Activated CD8-positive, alpha-beta memory T cell treated with anti-CD3 and anti-CD28 coated beads, Interleukin-2, amount 50 U/mL, for 1 hour (primary cell): ENCODE data around the gene ETFB.
"Not testable (repeated sequence)": the region's sequence is repeated elsewhere in the genome, so short reads cannot be mapped to it uniquely, and the experiment has no call there.

Experiments
- DNase-seq: peaks from one replicate; pipeline ENCODE4 v3.0.0-alpha.2; 2020; ENCODE audit errors: extremely low read depth

ETFB gene

DNA sequence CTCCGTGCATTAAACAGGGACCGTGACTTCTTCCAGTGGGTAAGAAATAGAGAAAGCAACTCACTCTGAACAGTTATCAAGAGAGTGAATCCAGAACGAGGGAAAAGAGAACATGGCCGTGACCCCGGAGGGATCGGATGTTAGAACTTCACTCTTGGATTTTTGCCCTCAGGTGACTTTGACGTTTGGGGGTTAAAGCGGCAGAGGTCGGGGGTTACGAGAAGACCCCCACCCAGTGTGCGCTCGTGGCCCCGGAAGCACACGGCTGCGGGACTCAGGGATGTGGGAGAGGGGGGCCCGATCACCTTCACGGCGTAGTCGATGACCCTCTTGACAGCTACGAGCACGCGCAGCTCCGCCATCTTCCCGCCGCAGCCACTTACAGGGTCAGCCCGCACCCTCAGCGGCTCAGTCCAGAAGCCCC is at the start of gene ETFB:
Gene ETFB (minus strand): TSS at position 424 of the 424 bp plus-strand sequence. CDS start 62 bp downstream, at position 362.
- DNase-seq, result no peak

DNA sequence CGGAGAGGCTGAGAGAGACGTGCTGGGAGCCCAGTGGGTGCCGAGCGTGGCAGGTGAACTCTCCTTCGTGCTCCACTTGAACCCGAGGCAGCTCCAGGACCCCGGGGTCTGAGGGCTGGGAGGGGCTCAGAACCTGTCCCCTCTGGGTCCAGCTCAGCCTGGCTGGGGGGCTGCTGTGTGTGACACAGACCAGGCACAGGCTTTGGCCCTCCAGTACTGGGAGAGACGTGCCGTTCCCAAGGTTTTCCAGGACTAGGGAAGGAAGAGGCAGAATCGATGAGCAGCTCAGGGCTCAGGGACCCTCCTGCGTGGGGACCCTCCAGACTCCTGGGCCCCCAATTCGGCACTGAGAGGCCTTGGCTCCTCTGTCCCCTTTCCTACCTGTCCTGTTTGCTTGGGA is 49.0 kb upstream of the ETFB start:
- no peak for DNase-seq

DNA sequence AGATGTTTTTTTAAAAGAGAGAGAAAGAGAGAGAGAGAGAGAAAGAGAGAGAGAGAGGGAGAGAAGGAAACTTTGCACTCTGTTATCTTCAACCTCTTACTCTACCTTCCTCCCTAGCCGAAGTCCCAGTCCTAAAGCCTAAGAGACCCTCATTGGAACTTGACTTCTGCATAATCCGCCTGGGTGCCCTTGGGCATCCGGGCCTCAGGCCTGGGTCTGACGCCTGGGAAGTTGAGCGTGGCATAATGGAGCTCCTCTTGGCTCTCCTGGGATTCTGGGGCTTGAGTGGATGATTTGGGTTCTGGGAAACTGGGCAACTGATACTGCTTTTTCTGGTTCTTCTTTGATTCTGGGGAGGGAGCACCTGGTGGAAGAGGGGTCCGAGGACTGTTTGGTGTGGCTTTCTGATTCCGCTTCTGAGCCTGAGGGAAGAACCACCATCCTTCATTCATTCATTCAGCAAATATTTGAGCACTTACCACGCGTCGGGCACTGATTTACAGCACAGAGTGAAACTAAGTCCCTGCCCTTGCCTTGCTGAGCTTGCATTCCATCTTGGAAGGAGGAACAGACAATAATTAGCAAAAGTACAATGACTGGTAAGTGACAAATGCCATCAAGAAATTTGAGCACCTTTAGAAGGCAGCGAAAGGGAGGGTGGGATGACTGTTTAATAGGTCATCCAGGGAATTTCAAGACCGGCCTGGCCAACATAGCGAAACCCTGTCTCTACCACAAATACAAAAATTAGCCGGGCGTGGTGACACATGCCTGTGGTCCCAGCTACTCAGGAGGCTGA is 45.0 kb upstream of the ETFB start:
- DNase-seq, result no peak

DNA sequence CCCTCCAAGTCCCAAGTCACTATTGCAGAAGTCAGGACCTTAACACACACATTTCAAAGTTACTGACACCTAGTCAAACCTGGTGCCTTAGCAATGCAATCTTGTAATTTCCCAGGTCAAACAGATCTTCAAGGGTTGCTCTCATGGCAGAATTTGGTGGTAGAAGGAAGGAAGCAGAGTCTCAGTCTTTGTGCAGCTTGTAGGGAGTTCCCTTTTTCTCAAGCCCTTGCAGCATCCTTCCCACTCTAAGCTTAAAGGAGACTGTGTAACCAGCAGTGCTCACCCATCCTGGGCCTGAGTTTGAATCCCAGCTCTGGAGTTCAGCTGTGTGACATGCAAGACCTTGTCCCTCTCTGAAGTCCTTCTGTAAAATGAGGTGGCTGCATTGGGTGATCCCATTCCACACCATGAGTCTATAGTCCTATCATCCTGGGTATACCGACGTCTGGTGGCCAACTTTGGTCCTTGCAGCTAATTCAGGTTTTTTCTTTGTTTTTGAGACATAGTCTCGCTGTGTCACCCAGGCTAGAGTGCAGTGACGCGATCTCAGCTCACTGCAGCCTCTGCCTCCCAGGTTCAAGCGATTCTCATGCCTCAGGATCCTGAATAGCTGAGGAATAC is 41.4 kb upstream of the ETFB start:
- DNase-seq, result no peak

DNA sequence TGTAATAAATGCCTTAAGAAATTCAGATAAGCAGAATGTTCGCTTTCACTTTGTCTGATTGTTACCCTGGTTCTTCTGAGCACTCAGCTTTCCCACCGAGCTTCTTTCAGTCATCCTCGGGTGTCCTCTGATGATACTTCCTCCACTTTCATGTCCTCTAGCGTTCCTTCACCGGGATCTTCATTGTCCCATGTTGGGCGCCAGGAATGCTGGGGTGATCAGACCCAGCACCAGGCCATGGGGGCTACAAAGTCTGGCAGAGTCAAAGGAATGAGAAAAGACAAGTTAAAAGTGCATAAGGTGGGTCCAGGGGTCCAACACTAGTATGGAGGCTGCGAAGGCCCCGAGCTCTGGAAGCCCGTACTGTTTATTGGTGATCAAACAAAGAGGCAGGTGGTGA is 35.9 kb upstream of the ETFB start:
- DNase-seq, result no peak

DNA sequence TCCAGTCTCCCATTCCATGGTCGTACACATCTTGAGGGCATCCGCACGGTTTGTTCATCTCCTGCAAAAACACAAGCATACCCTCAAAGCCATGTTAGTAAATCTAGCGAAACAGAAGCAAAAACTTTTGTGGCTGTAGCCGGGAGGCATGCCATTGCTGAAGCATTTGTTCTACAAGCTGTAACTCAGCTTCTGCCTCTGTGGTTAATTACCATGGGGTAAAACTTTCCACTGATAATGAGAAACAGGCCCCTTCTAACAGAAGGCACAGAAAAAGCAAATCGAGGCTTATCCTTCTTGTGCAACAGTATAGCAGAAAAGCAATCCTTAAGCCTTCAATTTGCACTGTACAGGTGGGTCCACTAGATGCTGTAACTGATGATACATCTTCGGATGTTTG is 33.7 kb upstream of the ETFB start:
- not testable (repeated sequence) for DNase-seq

- no peak for DNase-seq
These were observed 33.0 kb upstream of the ETFB start for GRCh38 chr19:51399231-51399630.

GRCh38 chr19:51398096-51398704 is 32.0 kb upstream of the ETFB start:
- no peak for DNase-seq

DNA sequence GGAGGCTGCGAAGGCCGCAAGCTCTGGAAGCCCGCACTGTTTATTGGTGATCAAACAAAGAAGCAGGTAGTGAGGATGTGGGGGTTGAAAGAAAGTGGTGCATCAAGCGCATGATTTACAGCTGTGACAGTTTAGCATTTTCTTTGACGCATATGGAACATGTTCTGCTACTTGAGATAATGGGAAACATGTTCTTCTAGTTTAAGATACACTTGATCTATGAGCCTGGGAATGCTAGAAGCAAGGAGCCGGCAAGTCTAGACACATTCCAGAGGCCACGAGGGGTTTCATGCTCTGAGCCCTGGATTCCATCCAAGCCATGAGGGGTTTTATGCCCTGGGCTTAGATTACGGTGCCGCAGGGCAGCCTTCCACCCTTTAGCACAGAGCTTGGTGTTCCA is 31.3 kb upstream of the ETFB start:
- not testable (repeated sequence) for DNase-seq

GRCh38 chr19:51396175-51396574 is 30.0 kb upstream of the ETFB start:
- DNase-seq, result no peak

DNA sequence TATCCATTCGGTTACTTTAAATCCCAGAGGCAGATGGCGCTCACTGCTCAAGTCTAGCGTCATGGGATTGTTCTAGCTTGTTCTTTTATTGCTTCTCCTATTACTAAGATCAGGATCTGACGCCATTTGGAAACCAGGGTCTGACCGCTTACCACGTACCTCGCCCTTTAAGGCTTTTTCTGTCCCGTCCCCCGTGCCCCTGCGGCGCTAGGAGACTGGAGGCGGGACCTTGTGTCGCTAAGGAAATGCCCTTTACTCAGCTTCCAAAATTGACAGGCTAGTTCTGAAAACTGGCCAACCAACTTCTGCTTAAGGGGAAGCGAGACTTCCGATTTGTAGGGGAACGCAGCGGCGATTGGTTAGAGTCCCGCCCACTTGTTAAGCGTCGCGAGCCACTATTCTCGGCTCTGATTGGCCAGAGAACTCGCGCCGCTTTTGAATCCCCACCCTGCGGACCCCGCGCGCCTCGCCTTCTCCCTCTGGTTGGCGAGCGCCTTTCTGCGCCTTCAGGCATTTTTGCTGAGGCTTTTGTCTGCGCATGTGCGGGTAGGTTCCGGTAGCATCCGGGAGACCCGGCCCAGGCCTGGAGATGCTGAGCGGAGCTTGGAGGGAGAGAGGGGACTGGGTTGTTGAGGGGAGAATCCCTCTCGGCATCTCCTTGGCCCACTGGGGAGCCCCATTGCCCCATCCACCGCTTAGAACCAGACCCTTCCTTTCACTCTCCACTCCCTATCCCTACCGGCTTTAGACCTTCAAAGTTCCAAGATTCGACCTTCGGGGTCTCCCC is 28.1 kb upstream of the ETFB start:
- peak; percentile 72 for DNase-seq

GRCh38 chr19:51392701-51393100 is 26.5 kb upstream of the ETFB start:
- DNase-seq, result no peak

DNA sequence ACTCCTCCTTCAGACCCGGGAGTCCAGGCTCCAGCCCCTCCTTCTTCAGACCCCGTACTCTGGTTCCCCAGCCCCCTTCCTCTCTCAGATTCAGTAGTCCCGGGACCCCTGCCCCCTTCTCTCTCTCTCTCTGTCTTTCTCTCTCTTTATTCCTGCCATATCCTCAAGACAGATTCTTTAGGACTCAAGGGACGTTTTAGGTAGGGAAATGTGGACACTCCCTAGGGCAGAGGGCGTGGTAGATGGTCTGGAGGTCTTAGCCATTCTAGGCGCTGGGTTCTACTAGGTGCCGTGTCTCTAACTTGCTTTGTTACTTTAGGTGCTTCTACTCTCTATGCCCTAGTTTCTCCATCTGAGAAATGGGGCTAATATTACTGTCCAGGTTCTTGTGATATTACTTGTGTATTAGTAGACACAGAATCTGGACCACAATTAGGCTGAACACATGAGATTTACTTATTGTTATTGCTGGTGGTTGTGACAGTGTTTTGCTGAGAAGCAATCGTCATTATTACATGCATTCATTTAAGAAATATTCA is 25.0 kb upstream of the ETFB start:
- DNase-seq, result no peak

GRCh38 chr19:51389143-51389542 is 23.0 kb upstream of the ETFB start:
- DNase-seq, result no peak

- DNase-seq, result no peak
These were observed 21.8 kb upstream of the ETFB start, which contains the start of gene LIM2 for GRCh38 chr19:51387924-51388389. LIM2 (minus strand) TSS chr19:51387974; CDS start chr19:51387443, 531 bp downstream.

- DNase-seq, result no peak
These were observed 20.8 kb upstream of the ETFB start for GRCh38 chr19:51386882-51387520.

DNA sequence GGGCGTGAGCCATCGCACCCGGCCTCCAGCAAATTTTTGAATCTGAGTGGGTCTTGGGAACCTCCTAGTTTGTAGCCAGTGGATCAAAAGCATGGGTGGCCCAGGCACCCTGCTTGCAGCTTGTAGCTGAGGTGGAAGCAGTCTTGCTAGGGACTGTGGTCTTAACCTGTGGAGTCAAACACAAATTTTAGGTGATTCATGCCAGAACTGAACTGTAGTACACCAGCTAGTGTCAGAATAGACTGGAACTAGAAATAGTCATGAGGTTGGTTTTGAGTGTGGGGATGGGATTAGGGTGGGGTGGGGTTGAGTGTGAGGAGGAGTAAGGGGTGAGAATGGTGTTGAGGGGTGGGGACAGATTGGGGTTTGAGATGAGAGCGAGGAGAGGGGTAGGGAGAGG is 15.8 kb upstream of the ETFB start:
- no peak for DNase-seq

DNA sequence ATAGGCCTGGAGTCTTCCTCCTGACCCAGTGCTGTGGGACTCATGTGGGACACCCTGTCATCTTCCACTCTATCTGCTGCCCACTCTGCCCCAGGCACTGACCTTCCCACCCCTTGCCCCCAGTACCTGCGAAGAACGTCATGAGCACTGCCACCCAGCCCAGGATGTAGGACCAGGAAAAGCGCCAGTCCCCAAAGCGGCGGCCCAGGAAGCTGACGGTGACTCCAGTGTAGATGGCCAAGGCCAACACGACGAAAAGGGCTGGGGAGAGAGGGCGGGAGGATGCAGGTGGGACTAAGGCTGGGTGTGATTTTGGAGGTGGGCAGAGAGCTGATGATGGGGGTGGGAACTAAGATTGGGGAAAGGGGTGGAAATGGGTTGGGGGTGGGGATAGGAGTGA is 14.2 kb upstream of the ETFB start:
- DNase-seq, result no peak

- DNase-seq, result no peak
These were observed 11.2 kb upstream of the ETFB start for GRCh38 chr19:51377422-51377821.

GRCh38 chr19:51375504-51376221 is 9.5 kb upstream of the ETFB start:
- DNase-seq, result no peak
